Activated CD4-positive, alpha-beta T cell treated with anti-CD3 and anti-CD28 coated beads, Interleukin-2, amount 10 ng/mL, durations not matched to agents 7 days and 5 days (primary cell): ENCODE data around the gene RFC3. TPM values are rescaled to one million over a fixed set of nuclear protein-coding genes. Genes with fewer than 3 reads are reported as not detected.
"Not testable (repeated sequence)": the region's sequence is repeated elsewhere in the genome, so short reads cannot be mapped to it uniquely, and the experiment has no call there.

Experiments
- CTCF ChIA-PET: fragments of 350-600 bp; sonication (Branson Sonifier 250); formaldehyde crosslinking; loops from one replicate; lab custom pipeline; 2021; ENCODE audit warnings: antibody characterized with exemption; lab: Charles Lee
- POLR2A ChIA-PET: fragments of 350-600 bp; sonication (Branson Sonifier 250); formaldehyde crosslinking; loops from one replicate; lab custom pipeline; 2021; ENCODE audit warnings: antibody characterized with exemption; lab: Charles Lee
- DNase-seq: peaks from one replicate; pipeline ENCODE4 v3.0.0-alpha.2; 2020
- H3K27ac Mint-ChIP-seq: one replicate; pipeline ENCODE4 v1.8.0; 2021; ENCODE audit warnings: mild to moderate bottlenecking, moderate library complexity, mixed read lengths
- H3K27me3 Mint-ChIP-seq: one replicate; pipeline ENCODE4 v1.8.0; 2021; ENCODE audit warnings: mixed read lengths
- H3K36me3 Mint-ChIP-seq: one replicate; pipeline ENCODE4 v1.8.0; 2021; ENCODE audit warnings: low read depth, mixed read lengths
- H3K4me1 Mint-ChIP-seq: one replicate; pipeline ENCODE4 v1.8.0; 2021; ENCODE audit warnings: mixed read lengths
- H3K4me3 Mint-ChIP-seq: one replicate; pipeline ENCODE4 v1.8.0; 2021; ENCODE audit warnings: mild to moderate bottlenecking, moderate library complexity, mixed read lengths
- H3K9me3 Mint-ChIP-seq: one replicate; pipeline ENCODE4 v1.8.0; 2021; ENCODE audit warnings: mixed read lengths
- total RNA-seq, 2 experiments: library from RNA; stranded (reverse); gene quantifications; one replicate each; pipeline ENCODE4 v1.2.3, GENCODE V29; 2021

The RFC3 gene
- total RNA-seq, 2 experiments from 2014 or later = 38.3 to 46.8 TPM

GRCh38 chr13:33789739-33790138 lies 28.2 kb upstream of the RFC3 start:
- Mint-ChIP-seq H3K4me1 (peaks cover 16% of the 10 kb centered on the region), H3K4me3 (no peak overlapping the region), H3K36me3 (no peaks in the 10 kb centered on the region), H3K27ac (no peak overlapping the region), H3K27me3 (peaks cover 10% of the 10 kb centered on the region), H3K9me3 (peaks cover under 1% of the 10 kb centered on the region)
- no peak for DNase-seq
- POLR2A ChIA-PET = interaction anchor here (0.6 kb wide), 1 partner anchor 37 kb away, joined by 3 read pairs; no protein-coding TSS in a partner anchor
- CTCF ChIA-PET = interaction anchor here (1.0 kb wide), 1 partner anchor 8 kb away, joined by 3 read pairs; no protein-coding TSS in a partner anchor

- ChIA-PET POLR2A (no interaction called here), CTCF (no interaction called here)
- DNase-seq = no peak
- peaks cover 8% of the 10 kb centered on the region for H3K4me1 Mint-ChIP-seq
- H3K9me3 Mint-ChIP-seq = no peaks in the 10 kb centered on the region
- H3K27me3 Mint-ChIP-seq = peaks cover 6% of the 10 kb centered on the region
- H3K4me3 Mint-ChIP-seq = no peak overlapping the region
- H3K36me3 Mint-ChIP-seq = no peaks in the 10 kb centered on the region
- H3K27ac Mint-ChIP-seq = no peak overlapping the region
Measured at GRCh38 chr13:33793726-33794125, 24.2 kb upstream of the RFC3 start.

GRCh38 chr13:33794576-33794975 lies 23.4 kb upstream of the RFC3 start:
- Mint-ChIP-seq H3K36me3 (no peaks in the 10 kb centered on the region), H3K27ac (no peak overlapping the region), H3K9me3 (no peaks in the 10 kb centered on the region), H3K27me3 (peaks cover 6% of the 10 kb centered on the region), H3K4me1 (peaks cover 8% of the 10 kb centered on the region), H3K4me3 (no peak overlapping the region)
- no peak for DNase-seq
- CTCF ChIA-PET = no interaction called here
- POLR2A ChIA-PET = no interaction called here

- ChIA-PET POLR2A (no interaction called here), CTCF (no interaction called here)
- Mint-ChIP-seq H3K27ac (no peak overlapping the region), H3K36me3 (no peaks in the 10 kb centered on the region), H3K4me1 (peaks cover 17% of the 10 kb centered on the region), H3K4me3 (no peak overlapping the region), H3K9me3 (no peaks in the 10 kb centered on the region), H3K27me3 (peaks cover 10% of the 10 kb centered on the region)
- DNase-seq = no peak
Measured at GRCh38 chr13:33796095-33796494, 21.9 kb upstream of the RFC3 start.

GRCh38 chr13:33797622-33798021 lies 20.3 kb upstream of the RFC3 start:
- no peaks in the 10 kb centered on the region for H3K9me3 Mint-ChIP-seq
- CTCF ChIA-PET = no interaction called here
- no peak overlapping the region for H3K4me3 Mint-ChIP-seq
- H3K36me3 Mint-ChIP-seq = no peaks in the 10 kb centered on the region
- no peak overlapping the region for H3K27ac Mint-ChIP-seq
- POLR2A ChIA-PET = no interaction called here
- peaks cover 17% of the 10 kb centered on the region for H3K4me1 Mint-ChIP-seq
- no peak for DNase-seq
- H3K27me3 Mint-ChIP-seq = peaks cover 13% of the 10 kb centered on the region

GRCh38 chr13:33798023-33798422 lies 19.9 kb upstream of the RFC3 start:
- Mint-ChIP-seq H3K9me3 (no peaks in the 10 kb centered on the region), H3K36me3 (no peaks in the 10 kb centered on the region), H3K27ac (no peak overlapping the region), H3K27me3 (peaks cover 14% of the 10 kb centered on the region), H3K4me3 (no peak overlapping the region), H3K4me1 (peaks cover 17% of the 10 kb centered on the region)
- POLR2A ChIA-PET = no interaction called here
- CTCF ChIA-PET = no interaction called here
- DNase-seq = no peak

GRCh38 chr13:33799950-33800592 lies 17.9 kb upstream of the RFC3 start:
- POLR2A ChIA-PET = no interaction called here

GRCh38 chr13:33800646-33801186 lies 17.2 kb upstream of the RFC3 start:
- Mint-ChIP-seq H3K27ac (no peak overlapping the region), H3K4me1 (peaks cover 17% of the 10 kb centered on the region), H3K27me3 (peaks cover 14% of the 10 kb centered on the region), H3K36me3 (no peaks in the 10 kb centered on the region), H3K4me3 (no peak overlapping the region), H3K9me3 (no peaks in the 10 kb centered on the region)
- no peak for DNase-seq
- CTCF ChIA-PET = interaction anchor here (0.6 to 1.0 kb wide), 2 partner anchors 15 to 1427 kb away, joined by 3 to 5 read pairs; no protein-coding TSS in a partner anchor
- POLR2A ChIA-PET = no interaction called here

More at GRCh38 chr13:33799950-33800592, 17.9 kb upstream of the RFC3 start:
- Mint-ChIP-seq H3K4me3 (no peak overlapping the region), H3K36me3 (no peaks in the 10 kb centered on the region), H3K4me1 (peaks cover 17% of the 10 kb centered on the region), H3K9me3 (no peaks in the 10 kb centered on the region), H3K27ac (no peak overlapping the region), H3K27me3 (peaks cover 14% of the 10 kb centered on the region)
- no peak for DNase-seq
- CTCF ChIA-PET = interaction anchor here (1.0 kb wide), 1 partner anchor 15 kb away, joined by 3 read pairs; no protein-coding TSS in a partner anchor

GRCh38 chr13:33806470-33807248 lies 11.3 kb upstream of the RFC3 start:
- no peaks in the 10 kb centered on the region for H3K9me3 Mint-ChIP-seq
- no peak overlapping the region for H3K4me3 Mint-ChIP-seq
- ChIA-PET CTCF (no interaction called here), POLR2A (no interaction called here)
- peaks cover 22% of the 10 kb centered on the region for H3K27me3 Mint-ChIP-seq
- no peaks in the 10 kb centered on the region for H3K4me1 Mint-ChIP-seq
- H3K36me3 Mint-ChIP-seq = no peaks in the 10 kb centered on the region
- DNase-seq = no peak
- no peak overlapping the region for H3K27ac Mint-ChIP-seq

GRCh38 chr13:33812829-33813228 lies 5.1 kb upstream of the RFC3 start:
- H3K9me3 Mint-ChIP-seq, DNase-seq, H3K4me3 Mint-ChIP-seq, H3K4me1 Mint-ChIP-seq, POLR2A ChIA-PET, H3K36me3 Mint-ChIP-seq, H3K27ac Mint-ChIP-seq: not testable (repeated sequence)
- peaks cover 18% of the 10 kb centered on the region for H3K27me3 Mint-ChIP-seq
- CTCF ChIA-PET = interaction anchor here (0.6 kb wide), 1 partner anchor 366 kb away, joined by 4 read pairs; no protein-coding TSS in a partner anchor

GRCh38 chr13:33815011-33815550 lies 2.9 kb upstream of the RFC3 start:
- peaks cover 7% of the 10 kb centered on the region for H3K27me3 Mint-ChIP-seq
- H3K36me3 Mint-ChIP-seq = peaks cover 9% of the 10 kb centered on the region
- no peak overlapping the region for H3K27ac Mint-ChIP-seq
- H3K4me3 Mint-ChIP-seq = no peak overlapping the region
- ChIA-PET CTCF (interaction anchor here (0.7 kb wide), 1 partner anchor 62 kb away, joined by 3 read pairs; no protein-coding TSS in a partner anchor), POLR2A (no interaction called here)
- no peaks in the 10 kb centered on the region for H3K9me3 Mint-ChIP-seq
- H3K4me1 Mint-ChIP-seq = peaks cover 22% of the 10 kb centered on the region
- DNase-seq = no peak

- CTCF ChIA-PET = no interaction called here
Measured at GRCh38 chr13:33816912-33817311, 1.0 kb upstream of the RFC3 start.

GRCh38 chr13:33817513-33817900 lies 442 bp upstream of the RFC3 start:
- CTCF ChIA-PET = no interaction called here
- POLR2A ChIA-PET = no interaction called here
- peaks cover 7% of the 10 kb centered on the region for H3K27me3 Mint-ChIP-seq
- H3K4me1 Mint-ChIP-seq = peaks cover 41% of the 10 kb centered on the region
- H3K27ac Mint-ChIP-seq = peak overlapping the region; percentile 98
- H3K9me3 Mint-ChIP-seq = no peaks in the 10 kb centered on the region
- no peak for DNase-seq
- H3K36me3 Mint-ChIP-seq = peaks cover 26% of the 10 kb centered on the region
- peak overlapping the region; percentile 91 for H3K4me3 Mint-ChIP-seq

More at GRCh38 chr13:33816912-33817311, 1.0 kb upstream of the RFC3 start:
- no peak for DNase-seq
- H3K4me3 Mint-ChIP-seq = no peak overlapping the region
- no peaks in the 10 kb centered on the region for H3K9me3 Mint-ChIP-seq
- no peak overlapping the region for H3K27ac Mint-ChIP-seq
- peaks cover 25% of the 10 kb centered on the region for H3K36me3 Mint-ChIP-seq
- peaks cover 7% of the 10 kb centered on the region for H3K27me3 Mint-ChIP-seq
- POLR2A ChIA-PET = no interaction called here
- peaks cover 38% of the 10 kb centered on the region for H3K4me1 Mint-ChIP-seq
